CD14-positive monocyte (primary cell): Measurements from ENCODE around the gene LMTK3. TPM values are rescaled to one million over a fixed set of nuclear protein-coding genes. Genes with fewer than 3 reads are reported as not detected.

Experiments used
- DNase-seq, 3 donors: peaks; one replicate each; pipeline ENCODE4 v3.0.0-alpha.2; 2011 to 2022
- H2AFZ ChIP-seq: 2 replicates; pipeline ENCODE4 v1.6.0; 2012; ENCODE audit warnings: mild to moderate bottlenecking, low read depth, low read length, inconsistent platforms; ENCODE audit not compliant: insufficient read depth, poor library complexity, severe bottlenecking
- H3K27ac ChIP-seq, 2 donors: 1 replicate in 1 of 2; 2 replicates in 1 of 2; pipeline ENCODE4 v1.5.1; 2012 to 2013; ENCODE audit warnings: low read length in 2 of 2, control low read depth in 1 of 2, inconsistent platforms in 1 of 2, low read depth in 1 of 2, mild to moderate bottlenecking in 1 of 2
- H3K27me3 ChIP-seq, 2 donors: one replicate each; pipeline versions ENCODE4 v1.6.0 to v1.6.1; 2011 to 2013; ENCODE audit warnings: low read length in 2 of 2; ENCODE audit not compliant: control insufficient read depth in 2 of 2, insufficient read depth in 2 of 2
- H3K36me3 ChIP-seq, 2 donors: replicated peaks in 1 of 2; 1 replicate in 1 of 2; 2 replicates in 1 of 2; pipeline versions ENCODE4 v1.5.1 to v1.6.1; 2012 to 2013; ENCODE audit warnings: low read length in 2 of 2, control low read depth in 1 of 2, inconsistent platforms in 1 of 2, mild to moderate bottlenecking in 1 of 2; ENCODE audit not compliant: insufficient read depth in 2 of 2, control insufficient read depth in 1 of 2
- H3K4me1 ChIP-seq, 2 donors: 1 replicate in 1 of 2; 2 replicates in 1 of 2; pipeline versions ENCODE4 v1.5.1 to v1.6.1; 2012 to 2013; ENCODE audit warnings: low read length in 2 of 2, control low read depth in 1 of 2, inconsistent platforms in 1 of 2, mild to moderate bottlenecking in 1 of 2, moderate library complexity in 1 of 2; ENCODE audit not compliant: insufficient read depth in 2 of 2, control insufficient read depth in 1 of 2
- H3K4me2 ChIP-seq: replicated peaks from 2 replicates; pipeline ENCODE3; 2012; ENCODE audit warnings: low read length, moderate library complexity, mild to moderate bottlenecking; ENCODE audit not compliant: poor library complexity, severe bottlenecking; ENCODE audit errors: extremely low read depth
- H3K4me3 ChIP-seq, 3 experiments: fragments of 200-600 bp in 1 of 3; sonication (generic) in 1 of 3; replicated peaks in 1 of 3; 1 replicate in 2 of 3; 2 replicates in 1 of 3; pipeline ENCODE4 v1.5.1; 2011 to 2013; ENCODE audit warnings: low read length in 3 of 3, mild to moderate bottlenecking in 3 of 3, control low read depth in 2 of 3, low read depth in 2 of 3, inconsistent platforms in 1 of 3, moderate library complexity in 1 of 3
- H3K79me2 ChIP-seq: 2 replicates; pipeline ENCODE4 v1.6.0; 2012; ENCODE audit warnings: mild to moderate bottlenecking, control low read depth, inconsistent platforms, low read length, moderate library complexity; ENCODE audit not compliant: insufficient read depth
- H3K9ac ChIP-seq: 2 replicates; pipeline ENCODE4 v1.6.0; 2017; ENCODE audit warnings: low read length, mild to moderate bottlenecking; ENCODE audit not compliant: insufficient read depth, poor library complexity, severe bottlenecking
- H3K9me3 ChIP-seq, 2 donors: replicated peaks in 1 of 2; 1 replicate in 1 of 2; 2 replicates in 1 of 2; pipeline versions ENCODE4 v1.5.1 to v1.6.1; 2012 to 2013; ENCODE audit warnings: low read length in 2 of 2, control low read depth in 1 of 2; ENCODE audit not compliant: control insufficient read depth in 1 of 2, insufficient read depth in 1 of 2
- H4K20me1 ChIP-seq: 2 replicates; pipeline ENCODE4 v1.6.0; 2012; ENCODE audit warnings: mild to moderate bottlenecking, low read length, control low read depth, moderate library complexity; ENCODE audit not compliant: insufficient read depth
- H3K27ac Mint-ChIP-seq, 7 donors: one replicate each; pipeline ENCODE4 v1.8.0; 2020; ENCODE audit warnings: mild to moderate bottlenecking in 7 of 7, mixed read lengths in 7 of 7, moderate library complexity in 6 of 7, inconsistent platforms in 2 of 7
- H3K27me3 Mint-ChIP-seq, 3 donors: one replicate each; pipeline ENCODE4 v1.8.0; 2021 to 2022; ENCODE audit warnings: low read depth in 3 of 3, mild to moderate bottlenecking in 3 of 3, mixed read lengths in 3 of 3, moderate library complexity in 3 of 3, inconsistent platforms in 1 of 3
- H3K36me3 Mint-ChIP-seq, 2 donors: one replicate each; pipeline ENCODE4 v1.8.0; 2020; ENCODE audit warnings: mixed read lengths in 2 of 2, inconsistent platforms in 1 of 2, mild to moderate bottlenecking in 1 of 2
- H3K4me1 Mint-ChIP-seq: one replicate; pipeline ENCODE4 v1.8.0; 2020; ENCODE audit warnings: mild to moderate bottlenecking, mixed read lengths
- H3K4me3 Mint-ChIP-seq, 2 donors: one replicate each; pipeline ENCODE4 v1.8.0; 2020; ENCODE audit warnings: mild to moderate bottlenecking in 2 of 2, mixed read lengths in 2 of 2, moderate library complexity in 1 of 2
- H3K9me3 Mint-ChIP-seq, 7 donors: one replicate each; pipeline ENCODE4 v1.8.0; 2020 to 2022; ENCODE audit warnings: mixed read lengths in 7 of 7, mild to moderate bottlenecking in 6 of 7, moderate library complexity in 6 of 7, inconsistent platforms in 2 of 7
- WGBS: methylation state at CpG from one replicate; pipeline ENCODE4 v1.1.5; 2013; ENCODE audit warnings: missing lambda C conversion rate; ENCODE audit not compliant: insufficient coverage; 5-methylcytosine and 5-hydroxymethylcytosine counted together
- intact Hi-C, 2 donors: fragments of 100-400 bp; cut with micrococcal nuclease; formaldehyde crosslinking; loops; one replicate each; pipeline versions ENCODE4 v1.15.0 to v1.15.1; 2023
- polyA plus RNA-seq, 3 donors: library from polyadenylated mRNA; depleted of rRNA in 1 of 3; unstranded in 2 of 3; stranded (reverse) in 1 of 3; fragments of 300-500 nt in 2 of 3; fragments of >200 nt in 1 of 3; fragmentation: Illumina TruSeq in 2 of 3; gene quantifications; 1 replicate in 2 of 3; 2 replicates in 1 of 3; pipeline ENCODE4 v1.2.3, GENCODE V29; 2012 to 2021
- TF ChIP-seq, protein P1 (sequence below): fragments of 200-600 bp; IDR thresholded peaks from one replicate; pipeline ENCODE4 v1.8.0; 2022; ENCODE audit warnings: antibody characterized with exemption, mild to moderate bottlenecking

Gene LMTK3
- polyA plus RNA-seq, 3 donors: 0.08 TPM; not detected in 2

- Histone ChIP-seq H3K4me1 (peaks cover 12 to 19% of the 10 kb centered on the region in 2 donors), H3K4me3 (peak overlapping the region; percentile 73 to 98 (median 80)), H3K36me3 (peaks cover 46 to 49% of the 10 kb centered on the region in 2 donors), H3K9me3 (no peaks in the 10 kb centered on the region), H2AFZ (peak overlapping the region; percentile 84), H4K20me1 (peaks cover 51% of the 10 kb centered on the region), H3K27ac (peak overlapping the region in 1 of 2 donors; percentile 13), H3K9ac (peak overlapping the region; percentile 81), H3K4me2 (peak overlapping the region; percentile 89), H3K27me3 (no peaks in the 10 kb centered on the region), H3K79me2 (peaks cover 25% of the 10 kb centered on the region)
- Mint-ChIP-seq H3K4me1 (peaks cover 20% of the 10 kb centered on the region), H3K36me3 (peaks cover 39 to 51% of the 10 kb centered on the region in 2 donors), H3K4me3 (peak overlapping the region; percentile 78), H3K27ac (peak overlapping the region in 4 of 7 donors; percentile 26 to 79 (median 66)), H3K27me3 (peaks cover 1 to 3% (median 2%) of the 10 kb centered on the region in 3 donors), H3K9me3 (no peaks in the 10 kb centered on the region)
- DNase-seq: no peak
- 63% methylated on average over 13 of the region's 20 CpGs for WGBS
- TF ChIP-seq, protein P1, sequence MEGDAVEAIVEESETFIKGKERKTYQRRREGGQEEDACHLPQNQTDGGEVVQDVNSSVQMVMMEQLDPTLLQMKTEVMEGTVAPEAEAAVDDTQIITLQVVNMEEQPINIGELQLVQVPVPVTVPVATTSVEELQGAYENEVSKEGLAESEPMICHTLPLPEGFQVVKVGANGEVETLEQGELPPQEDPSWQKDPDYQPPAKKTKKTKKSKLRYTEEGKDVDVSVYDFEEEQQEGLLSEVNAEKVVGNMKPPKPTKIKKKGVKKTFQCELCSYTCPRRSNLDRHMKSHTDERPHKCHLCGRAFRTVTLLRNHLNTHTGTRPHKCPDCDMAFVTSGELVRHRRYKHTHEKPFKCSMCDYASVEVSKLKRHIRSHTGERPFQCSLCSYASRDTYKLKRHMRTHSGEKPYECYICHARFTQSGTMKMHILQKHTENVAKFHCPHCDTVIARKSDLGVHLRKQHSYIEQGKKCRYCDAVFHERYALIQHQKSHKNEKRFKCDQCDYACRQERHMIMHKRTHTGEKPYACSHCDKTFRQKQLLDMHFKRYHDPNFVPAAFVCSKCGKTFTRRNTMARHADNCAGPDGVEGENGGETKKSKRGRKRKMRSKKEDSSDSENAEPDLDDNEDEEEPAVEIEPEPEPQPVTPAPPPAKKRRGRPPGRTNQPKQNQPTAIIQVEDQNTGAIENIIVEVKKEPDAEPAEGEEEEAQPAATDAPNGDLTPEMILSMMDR: no peak
- intact Hi-C loops: loop anchor here (1.0 to 2.0 kb wide), 2 partner anchors 23 to 106 kb away; partner anchors contain the start of gene SYNGR4 (in 1 of the 2)
Observed at GRCh38 chr19:48469934-48470680, 41.5 kb downstream of the LMTK3 start.

- intact Hi-C loops: loop anchor here (1.0 to 2.0 kb wide), 2 partner anchors 23 to 105 kb away; partner anchors contain the start of gene SYNGR4 (in 1 of the 2)
- Mint-ChIP-seq H3K36me3 (peaks cover 34 to 44% of the 10 kb centered on the region in 2 donors), H3K4me1 (peaks cover 20% of the 10 kb centered on the region), H3K27ac (peak within 1 kb of the TSS; percentile 56 to 93 (median 85)), H3K9me3 (no peaks in the 10 kb centered on the region), H3K4me3 (peak within 1 kb of the TSS; percentile 78 to 88), H3K27me3 (peaks cover 1 to 3% (median 2%) of the 10 kb centered on the region in 3 donors)
- WGBS: under 1% methylated on average over 54 of the region's 66 CpGs
- Histone ChIP-seq H2AFZ (peak within 1 kb of the TSS; percentile 84), H3K27ac (peak within 1 kb of the TSS; percentile 49 to 59), H3K4me2 (peak within 1 kb of the TSS; percentile 89), H3K9ac (peak within 1 kb of the TSS; percentile 81), H3K27me3 (no peaks in the 10 kb centered on the region), H3K4me3 (peak within 1 kb of the TSS; percentile 73 to 98 (median 80)), H3K9me3 (no peaks in the 10 kb centered on the region), H3K36me3 (peaks cover 39 to 42% of the 10 kb centered on the region in 2 donors), H3K4me1 (peaks cover 12 to 19% of the 10 kb centered on the region in 2 donors), H3K79me2 (peaks cover 25% of the 10 kb centered on the region), H4K20me1 (peaks cover 48% of the 10 kb centered on the region)
- TF ChIP-seq, protein P1: no peak
- peak; percentile 33 to 40 (median 36) for DNase-seq
Observed at GRCh38 chr19:48469289-48469881, 42.2 kb downstream of the LMTK3 start, which contains the start of gene CYTH2. TSS of gene CYTH2 (plus strand) at chr19:48469369. CDS start at chr19:48469508, 139 bp downstream.
